Stimulated activated CD8-positive, alpha-beta memory T cell treated with anti-CD3 and anti-CD28 coated beads, Interleukin-12 subunit alpha, Interleukin-12 subunit beta, amount 100 ng/mL, for 24 hours (primary cell): ENCODE data around the gene CTAGE1.

Experiments used
- DNase-seq: peaks from one replicate; pipeline ENCODE4 v3.0.0-alpha.2; 2020; ENCODE audit errors: extremely low read depth

The CTAGE1 gene

DNA sequence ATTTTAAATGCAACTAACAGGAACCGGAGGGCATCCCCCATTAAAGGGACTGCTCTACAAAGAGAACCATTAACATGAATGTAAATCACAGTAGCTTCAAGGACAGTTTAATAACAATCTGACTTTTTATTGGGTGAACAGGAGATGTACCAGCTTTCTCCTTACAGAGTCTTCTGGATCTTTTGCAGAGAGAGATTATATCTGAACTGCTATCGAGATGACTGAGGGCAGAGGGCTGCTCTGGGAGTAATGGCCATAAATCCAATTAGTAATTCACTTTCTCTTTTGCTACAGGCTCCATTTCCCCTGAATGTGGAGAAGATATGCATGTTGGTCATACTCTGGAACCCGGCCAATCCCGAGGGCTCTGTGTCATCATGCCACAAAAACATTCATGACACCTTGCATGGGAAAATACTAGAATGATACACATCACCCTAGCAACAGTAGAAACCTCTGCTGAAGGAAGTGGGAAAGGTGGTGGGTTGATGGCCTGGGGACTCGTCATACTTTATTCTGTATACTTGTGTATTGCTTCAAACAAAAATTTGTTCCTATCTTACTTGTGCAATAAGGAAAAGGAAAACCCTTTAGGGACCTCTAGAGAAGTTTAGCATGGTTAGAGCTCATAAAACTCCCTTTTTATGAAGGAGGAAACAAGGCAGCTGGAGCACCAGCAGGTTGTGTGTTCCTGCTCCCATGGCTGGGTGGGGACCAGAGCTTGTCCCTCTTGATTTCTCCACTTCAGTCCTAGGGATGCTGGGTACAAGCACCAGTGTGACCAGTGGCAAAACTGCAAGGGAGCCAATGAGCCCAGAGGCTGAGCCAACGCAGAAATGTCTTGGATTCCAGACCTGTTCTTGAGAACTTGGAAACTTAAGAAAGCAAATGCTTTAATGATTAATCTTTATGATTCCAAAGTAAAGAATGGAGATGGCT lies 26.0 kb downstream of the CTAGE1 start:
- no peak for DNase-seq

GRCh38 chr18:22387787-22388186 lies 29.9 kb downstream of the CTAGE1 start:
- no peak for DNase-seq

- no peak for DNase-seq
These were observed 30.4 kb downstream of the CTAGE1 start for GRCh38 chr18:22387364-22387763.

DNA sequence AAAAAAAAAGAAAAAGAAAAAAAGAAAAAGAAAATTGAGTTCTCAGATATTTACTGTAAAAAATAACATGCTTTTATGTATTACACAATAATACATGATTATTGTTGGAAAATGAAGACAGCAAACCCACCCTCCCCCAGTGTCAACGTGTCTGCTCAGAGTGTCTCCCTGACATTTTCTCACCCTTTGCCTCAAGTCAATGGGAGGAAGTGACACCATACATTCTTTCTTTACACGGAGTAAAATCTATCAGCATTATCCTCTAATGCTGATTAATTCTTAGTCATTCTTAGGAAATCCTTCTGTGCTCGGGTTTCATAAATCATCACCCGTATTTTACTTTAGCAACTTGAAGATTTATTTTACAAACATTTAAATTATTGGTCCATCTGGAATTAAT lies 32.0 kb downstream of the CTAGE1 start:
- no peak for DNase-seq

DNA sequence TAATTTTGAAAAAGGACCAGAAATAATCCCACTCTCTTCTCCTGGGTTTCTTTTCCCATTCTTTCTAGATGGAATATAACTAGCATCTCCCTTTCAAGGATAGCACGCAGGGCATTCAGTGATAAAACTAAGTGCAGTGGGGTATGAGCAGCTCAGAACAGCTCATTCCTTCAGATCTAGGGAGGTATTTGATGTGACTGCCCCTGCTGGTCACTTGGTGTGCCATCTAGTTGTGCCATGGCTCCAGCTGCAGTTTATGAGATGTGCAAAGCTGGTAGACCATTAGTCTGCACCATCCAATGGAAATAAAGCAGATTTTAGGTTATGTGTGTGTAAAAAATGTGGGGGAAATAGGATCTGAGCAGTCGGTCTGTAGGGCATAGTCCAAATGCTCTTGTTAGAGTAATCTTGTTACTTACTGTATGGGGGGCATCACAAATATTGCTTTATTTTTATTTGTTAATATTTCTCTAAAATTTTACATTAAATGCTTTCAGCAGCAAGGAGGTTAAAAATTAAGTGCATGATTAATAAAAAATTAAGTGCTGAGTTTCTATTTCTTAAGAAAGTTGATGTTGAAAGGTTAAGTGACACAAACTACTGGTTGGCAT lies 38.9 kb downstream of the CTAGE1 start:
- DNase-seq, result no peak

GRCh38 chr18:22377769-22378168 lies 39.9 kb downstream of the CTAGE1 start:
- DNase-seq, result no peak

GRCh38 chr18:22370414-22370813 lies 47.3 kb downstream of the CTAGE1 start:
- DNase-seq, result no peak

DNA sequence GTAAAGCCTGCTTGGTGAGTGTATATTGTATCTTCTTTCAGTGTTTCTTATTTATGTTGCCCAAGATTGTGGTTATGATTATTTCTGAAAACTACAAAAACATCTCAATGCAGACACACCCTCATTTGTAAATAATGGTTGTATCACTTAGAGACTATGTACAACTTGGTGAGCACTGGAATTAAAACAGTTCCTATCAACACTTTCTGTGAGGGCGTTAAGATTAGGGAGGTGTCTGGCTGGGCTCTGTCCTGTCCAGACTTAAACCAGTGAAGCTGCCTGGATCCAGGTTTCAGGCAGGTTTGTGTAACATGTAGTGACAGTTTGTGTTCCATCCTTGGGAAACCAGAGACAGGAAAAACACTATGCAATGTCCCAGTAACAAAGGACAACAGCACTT lies 49.7 kb downstream of the CTAGE1 start:
- no peak for DNase-seq

- DNase-seq, result no peak
These were observed 50.4 kb downstream of the CTAGE1 start for GRCh38 chr18:22367303-22367702.

- no peak for DNase-seq
These were observed 53.8 kb downstream of the CTAGE1 start for GRCh38 chr18:22363867-22364463.
